NCI-H146 (cell line): ENCODE data around the gene OPCML.
A peak's percentile ranks its signal among the peaks of the same experiment; 100 is the strongest.

Experiments
- DNase-seq: peaks from one replicate; lab custom pipeline; 2025; lab: John Stamatoyannopoulos, UW

Gene OPCML

DNA sequence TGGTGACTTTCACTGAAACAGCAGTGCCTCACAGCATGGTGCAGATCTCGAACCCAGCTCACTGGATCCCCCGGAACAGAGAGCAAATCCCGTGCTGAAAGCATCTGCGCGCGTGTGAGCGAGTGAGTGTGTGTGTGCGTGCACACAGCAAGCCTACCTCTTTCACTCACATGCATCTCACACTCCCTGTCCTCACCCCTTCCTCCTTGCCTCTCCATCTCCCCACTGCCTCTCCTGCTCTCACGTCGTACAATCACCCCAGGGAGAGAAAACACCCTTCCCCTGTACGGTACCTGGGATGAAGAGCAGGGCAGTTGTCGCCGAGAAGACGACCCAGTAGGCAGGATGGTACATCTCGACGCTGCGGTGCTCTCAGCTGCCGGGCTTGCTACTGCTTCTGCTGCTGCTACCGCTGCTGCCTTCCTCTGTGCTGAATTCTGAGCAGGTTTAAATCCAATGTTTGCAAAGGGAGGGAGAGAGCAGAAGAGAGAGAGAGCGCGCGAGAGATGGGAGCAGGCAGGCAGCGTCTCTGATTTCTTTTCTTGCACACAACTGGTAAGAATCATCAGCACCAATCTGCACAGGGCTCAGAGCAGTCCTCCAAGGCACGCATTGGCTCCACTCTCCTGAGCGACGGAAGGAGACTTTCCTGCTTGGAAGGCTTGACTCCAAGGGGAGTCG is at the start of gene OPCML:
OPCML (minus strand) TSS at position 531 of the 681 bp plus-strand sequence.
- DNase-seq: no peak

DNA sequence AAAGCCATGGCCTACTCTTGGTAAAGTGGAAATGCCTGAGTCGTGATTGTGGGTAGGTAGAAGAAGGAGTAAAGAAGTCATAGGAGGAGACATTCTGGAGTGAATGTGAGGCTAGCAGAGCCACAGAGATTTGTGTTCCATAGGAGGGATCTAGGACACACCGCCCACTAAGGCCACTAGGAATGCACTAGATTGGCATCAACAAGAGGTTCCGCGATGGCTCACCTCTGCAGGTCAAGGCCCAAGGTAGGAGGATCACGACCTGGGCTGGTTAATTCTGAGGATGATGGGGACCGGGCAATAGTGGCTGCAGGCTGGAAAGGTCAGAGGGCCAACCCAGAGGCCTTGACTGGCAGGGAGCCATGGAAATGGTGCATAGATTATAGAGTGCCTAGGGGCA is 48.8 kb upstream of the OPCML start:
- no peak for DNase-seq

- DNase-seq: no peak
Measured at GRCh38 chr11:133579165-133580031, 47.1 kb upstream of the OPCML start.

DNA sequence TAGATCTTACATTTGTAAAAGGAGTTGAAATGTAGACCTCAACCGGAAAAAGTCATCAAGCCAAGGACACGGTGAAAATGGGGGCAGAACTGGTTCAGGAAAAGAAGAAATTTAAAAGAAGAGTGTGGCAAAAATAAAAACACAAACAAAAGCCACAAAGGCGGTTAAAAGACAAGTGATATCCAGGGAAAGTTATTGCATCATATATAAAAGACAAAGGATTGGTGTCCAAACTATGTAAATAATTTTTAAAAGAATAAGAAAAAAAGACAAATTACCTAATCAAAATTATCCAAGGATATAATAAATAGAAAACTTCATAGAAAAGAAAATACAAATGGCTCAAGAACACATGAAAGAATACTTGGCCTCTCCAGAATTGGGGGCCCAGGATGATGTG is 45.1 kb upstream of the OPCML start:
- no peak for DNase-seq

DNA sequence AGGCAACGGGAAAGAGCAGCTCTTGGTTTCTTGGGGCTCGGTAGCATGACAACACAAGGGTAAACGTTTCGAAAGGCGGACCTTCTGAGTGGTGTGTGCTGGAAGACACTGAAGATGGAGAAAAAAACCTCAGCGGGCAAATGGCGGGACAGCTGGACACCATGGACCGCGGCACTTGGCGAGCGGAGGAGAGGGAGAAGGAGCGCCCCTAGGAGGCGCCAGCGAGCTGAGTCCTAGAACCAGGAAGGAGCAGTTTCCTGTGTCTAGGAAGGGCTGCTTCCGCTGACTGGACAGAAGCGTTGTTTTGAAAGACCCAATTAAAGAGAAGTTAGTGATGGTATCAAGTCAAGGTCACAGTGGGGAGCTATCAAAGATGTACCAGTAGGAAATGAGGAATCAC is 44.0 kb upstream of the OPCML start:
- peak; percentile 5 for DNase-seq

- no peak for DNase-seq
Measured at GRCh38 chr11:133573081-133573480, 40.8 kb upstream of the OPCML start.

DNA sequence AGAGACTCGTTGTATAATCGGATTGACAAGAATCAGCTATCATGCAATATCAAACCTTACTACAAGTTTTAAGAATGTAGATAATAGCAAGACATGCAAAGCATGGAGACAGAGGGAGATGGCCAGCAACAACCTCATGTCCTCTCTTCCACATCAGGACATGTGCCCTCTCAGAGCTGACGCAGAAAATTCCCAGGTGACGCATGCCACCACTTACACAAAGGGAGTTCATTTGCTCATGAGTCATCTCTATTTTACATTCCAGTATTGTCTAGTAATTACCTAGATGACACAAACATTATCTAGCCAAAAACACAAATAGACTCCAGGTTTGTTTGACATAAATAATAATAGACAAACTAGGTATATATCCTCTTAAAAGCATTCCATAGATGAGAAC is 38.1 kb upstream of the OPCML start:
- DNase-seq: no peak

GRCh38 chr11:133563505-133564025 is 31.3 kb upstream of the OPCML start:
- no peak for DNase-seq

DNA sequence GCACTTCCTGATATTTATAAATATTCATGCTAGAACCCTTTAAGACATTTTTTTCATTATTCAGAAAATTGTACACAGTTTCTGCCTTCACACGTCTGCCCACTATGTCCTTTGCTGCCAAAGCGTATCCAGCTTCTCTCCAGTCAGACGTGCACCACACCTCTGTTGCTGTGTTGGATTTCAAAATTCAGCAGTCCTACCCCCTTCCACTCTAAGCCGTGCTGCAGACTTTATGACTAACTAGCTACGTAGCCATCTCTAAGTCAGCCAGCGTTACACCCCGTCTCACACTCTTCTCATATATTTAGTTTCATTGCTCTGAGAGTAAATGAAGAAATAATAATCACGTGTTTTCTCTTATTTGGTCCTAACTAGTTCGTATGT is 28.2 kb upstream of the OPCML start:
- no peak for DNase-seq

GRCh38 chr11:133559833-133560471 is 27.7 kb upstream of the OPCML start:
- no peak for DNase-seq

GRCh38 chr11:133559382-133559781 is 27.1 kb upstream of the OPCML start:
- no peak for DNase-seq

DNA sequence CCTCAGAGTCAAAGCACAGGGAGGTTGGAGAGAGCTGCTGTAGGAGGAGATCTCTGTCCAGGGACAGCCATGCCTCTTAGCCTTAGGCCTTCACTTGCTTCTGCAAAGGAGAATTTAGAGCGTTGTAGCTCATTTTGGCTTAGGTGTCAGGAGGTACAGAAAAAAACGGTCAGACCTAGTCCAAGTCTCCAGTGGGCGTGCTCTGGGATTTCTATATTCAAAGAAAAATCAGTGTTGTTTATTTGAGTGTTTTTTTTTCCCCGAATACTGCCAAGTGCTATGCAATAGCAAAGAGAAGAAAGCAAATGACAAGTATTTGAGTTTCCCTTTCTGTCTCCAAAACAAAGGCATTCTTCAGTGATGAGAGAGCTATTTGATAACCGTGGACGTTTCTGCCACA is 22.7 kb upstream of the OPCML start:
- DNase-seq: no peak

DNA sequence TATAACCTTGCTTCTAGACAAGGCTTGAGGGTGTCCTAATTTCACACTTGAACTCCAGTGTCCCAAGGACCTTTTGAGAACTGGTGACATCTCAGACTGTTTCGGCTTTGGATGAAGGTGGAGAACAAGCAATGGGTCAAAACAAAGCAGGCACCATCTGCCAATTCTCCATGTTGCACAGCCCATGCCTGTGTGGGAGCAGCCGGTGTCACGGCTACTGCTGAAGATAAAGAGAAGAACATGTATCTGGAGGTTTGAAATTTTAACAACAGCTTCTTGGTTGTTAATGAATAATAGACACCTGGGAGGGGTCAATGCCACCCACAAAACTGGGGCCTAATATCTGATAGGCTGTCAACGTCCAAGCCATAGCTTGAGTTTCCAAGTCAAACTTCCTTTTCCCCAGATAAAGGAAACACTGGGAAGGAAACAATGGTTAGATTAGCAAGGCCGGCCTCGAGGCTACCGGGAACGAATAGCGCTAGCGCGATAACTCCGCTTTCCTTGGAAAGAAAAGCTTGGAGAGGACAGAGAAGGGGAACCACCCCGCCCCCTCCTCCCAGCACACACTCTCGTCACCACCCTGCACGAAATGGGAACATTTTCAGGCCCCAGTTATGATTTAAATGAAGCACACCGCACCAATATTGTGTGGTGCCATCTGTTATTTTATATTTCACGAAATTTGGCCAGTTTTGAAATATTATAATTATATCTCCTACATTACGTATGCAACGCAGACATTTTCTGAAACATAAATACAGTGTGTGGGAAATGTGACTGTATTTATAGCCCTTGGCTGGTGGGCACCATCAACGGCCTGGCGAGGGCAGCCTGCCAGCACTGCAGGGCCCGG is 21.8 kb upstream of the OPCML start:
- no peak for DNase-seq

- DNase-seq: no peak
Measured at GRCh38 chr11:133552938-133553337, 20.6 kb upstream of the OPCML start.

- DNase-seq: no peak
Measured at GRCh38 chr11:133551064-133551463, 18.8 kb upstream of the OPCML start.

- DNase-seq: no peak
Measured at GRCh38 chr11:133549826-133550225, 17.5 kb upstream of the OPCML start.

DNA sequence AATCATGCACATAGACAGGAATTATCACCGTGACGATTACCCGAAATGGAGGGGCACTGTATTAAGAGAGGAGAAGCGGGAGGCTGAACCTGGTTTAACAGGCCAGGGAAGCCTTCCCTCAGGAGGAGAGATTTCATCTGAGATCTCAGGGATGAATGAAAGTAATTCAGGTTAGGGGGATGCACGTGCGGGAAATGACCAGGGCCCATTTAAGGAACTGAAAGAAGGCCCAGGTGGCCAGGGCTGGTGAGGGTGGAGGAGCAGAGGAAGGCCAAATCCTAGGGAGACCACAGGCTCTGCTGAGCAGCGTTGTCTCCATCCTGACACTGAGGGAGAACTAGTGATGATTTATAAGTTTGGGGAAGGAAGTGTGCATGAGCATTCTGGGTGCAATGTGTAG is 16.3 kb upstream of the OPCML start:
- DNase-seq: no peak

DNA sequence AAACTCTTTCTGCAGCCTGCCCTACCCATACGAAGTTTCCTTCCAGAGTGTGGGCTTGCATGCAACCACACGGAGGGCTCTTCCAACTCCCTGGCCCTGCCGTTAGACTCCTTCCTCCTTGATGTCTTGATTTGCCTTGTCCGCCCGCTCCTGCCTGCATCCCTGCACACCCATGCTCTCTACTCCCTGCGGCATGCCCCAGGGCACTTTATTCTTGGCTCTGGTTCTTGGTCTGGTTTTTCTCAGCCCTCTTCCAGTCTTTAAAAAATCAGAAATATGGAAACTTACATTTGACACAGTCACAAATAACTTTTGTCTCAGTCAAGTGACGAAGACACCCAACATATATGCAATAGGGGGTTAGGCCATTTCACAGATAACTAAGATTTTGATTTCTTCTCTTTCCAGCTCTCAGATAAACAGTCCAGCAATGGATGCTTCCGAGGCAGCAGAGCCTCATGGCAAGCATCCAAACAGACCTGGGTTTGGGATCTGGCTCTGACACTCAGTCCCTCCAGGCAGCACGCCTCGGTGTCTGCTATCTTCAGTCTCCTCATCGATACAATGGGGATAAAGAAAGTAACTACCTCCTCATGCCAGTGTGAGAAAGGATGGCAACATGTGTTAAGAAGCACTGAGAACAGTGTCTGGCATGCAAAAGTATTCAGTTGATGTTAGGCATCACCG is 15.7 kb upstream of the OPCML start:
- DNase-seq: no peak

DNA sequence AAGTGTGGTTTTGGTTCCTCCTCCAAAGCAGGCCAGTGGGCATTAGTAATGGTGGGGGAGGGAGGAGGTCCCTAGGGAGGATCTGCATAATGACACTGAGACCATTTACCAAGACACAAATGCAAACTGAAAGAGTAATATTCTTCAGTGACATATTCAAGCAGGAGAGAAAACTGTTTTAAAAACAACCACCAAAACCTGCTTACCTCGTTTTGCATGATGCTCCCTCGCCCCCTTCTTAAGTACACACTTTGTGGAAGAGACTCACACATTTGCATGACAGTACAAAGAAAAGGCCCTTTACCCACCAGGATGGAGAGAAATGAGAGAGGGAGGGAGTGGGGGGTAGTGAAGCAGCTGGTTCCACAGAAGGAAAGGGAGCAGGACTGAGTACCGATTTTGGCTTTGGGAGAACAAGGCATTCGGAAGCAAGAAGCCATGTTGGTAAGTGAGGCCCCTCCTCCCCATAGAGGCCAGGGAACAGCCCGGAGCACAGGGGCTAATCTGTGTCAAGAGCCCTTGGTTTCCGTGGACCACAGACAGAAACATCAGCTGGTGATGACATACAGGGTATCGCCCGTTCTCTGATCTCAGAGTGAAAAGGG is 13.0 kb upstream of the OPCML start:
- no peak for DNase-seq

GRCh38 chr11:133541720-133542095 is 9.4 kb upstream of the OPCML start:
- DNase-seq: no peak
